GM10248 (cell line): ENCODE measurements around the gene CLPTM1.
"Not testable (repeated sequence)": the region's sequence is repeated elsewhere in the genome, so short reads cannot be mapped to it uniquely, and the experiment has no call there.

ENCODE experiments used
- CTCF ChIA-PET: fragments of 300-600 bp; sonication (Branson Sonifier 250); formaldehyde crosslinking; extraction: SDS; loops from one replicate; lab custom pipeline; 2021; ENCODE audit warnings: antibody characterized with exemption; lab: Yijun Ruan, JAX
- POLR2A ChIA-PET: fragments of 350-650 bp; sonication (Branson Sonifier 250); formaldehyde crosslinking; extraction: SDS; loops from one replicate; lab custom pipeline; 2020; ENCODE audit warnings: antibody characterized with exemption; lab: Yijun Ruan, JAX
- DNase-seq: peaks from one replicate; pipeline ENCODE4 v3.0.0; 2012; ENCODE audit errors: extremely low spot score
- CTCF ChIP-seq: IDR thresholded peaks from 2 replicates; pipeline ENCODE4 v1.5.1; 2012; ENCODE audit warnings: mild to moderate bottlenecking, low read depth; ENCODE audit errors: extremely low read depth, missing control alignments, control extremely low read depth

Gene CLPTM1

DNA sequence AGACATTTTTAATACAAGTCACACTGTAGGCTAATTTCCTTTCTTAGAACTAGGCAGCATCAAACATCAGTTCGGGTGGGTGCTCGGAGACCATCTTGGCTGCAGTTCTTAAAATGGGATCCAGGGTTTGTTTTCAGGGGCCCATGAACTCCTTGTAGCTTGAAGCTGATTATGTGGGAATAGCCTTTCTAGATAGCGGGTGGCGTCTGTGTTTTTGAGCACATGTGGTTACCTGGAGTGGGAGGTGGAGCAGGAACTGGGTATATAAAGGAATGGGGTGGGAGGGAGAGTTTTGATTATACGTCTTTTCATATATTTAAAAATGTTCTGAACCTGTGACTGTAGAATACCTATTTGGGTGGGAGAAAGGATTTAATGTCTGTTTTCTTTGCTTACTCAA lies 12.9 kb downstream of the CLPTM1 start:
- no peak for DNase-seq
- POLR2A ChIA-PET = no interaction called here
- no peak for TF ChIP-seq CTCF
- CTCF ChIA-PET = no interaction called here

DNA sequence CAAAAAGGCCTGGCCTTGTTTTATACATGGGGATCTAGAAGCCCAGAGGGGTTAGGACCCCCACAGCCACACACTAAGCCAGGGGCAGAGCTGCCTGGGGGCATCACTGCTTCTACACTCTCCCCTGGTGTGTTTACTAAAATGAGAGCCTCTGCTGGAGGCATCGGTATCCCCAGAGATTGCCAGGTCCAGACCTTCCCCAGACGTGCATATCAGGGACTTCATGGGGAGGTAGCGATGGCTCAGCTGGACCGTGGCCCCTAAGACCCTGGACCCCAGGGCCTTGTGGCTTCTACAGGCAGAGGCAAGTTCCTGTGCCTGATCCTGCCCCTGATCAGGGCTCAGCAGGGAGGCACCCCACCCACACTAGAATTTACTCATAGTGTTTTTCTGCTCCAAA lies 13.5 kb downstream of the CLPTM1 start:
- ChIA-PET POLR2A (no interaction called here), CTCF (no interaction called here)
- TF ChIP-seq CTCF = no peak
- no peak for DNase-seq

DNA sequence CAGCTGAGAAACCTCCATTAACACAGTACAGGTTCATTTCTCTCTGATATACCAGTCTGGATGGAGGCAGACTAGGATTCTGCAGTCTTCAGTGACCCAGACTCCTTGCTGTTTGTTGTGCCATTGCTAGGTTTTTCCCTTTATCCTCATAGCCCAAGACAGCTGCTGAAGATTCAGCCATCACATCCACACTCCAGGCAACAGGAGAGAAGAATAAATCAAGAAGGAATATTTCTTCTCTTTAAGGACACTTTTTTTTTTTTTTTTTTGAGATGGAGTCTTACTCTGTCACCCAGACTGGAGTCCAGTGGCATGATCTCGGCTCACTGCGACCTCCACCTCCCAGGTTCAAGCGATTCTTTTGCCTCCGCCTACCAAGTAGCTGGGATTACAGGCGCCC lies 14.3 kb downstream of the CLPTM1 start:
- ChIA-PET POLR2A (no interaction called here), CTCF (interaction anchor here (1.1 kb wide), 1 partner anchor 20 kb away, joined by 4 read pairs; no protein-coding TSS in a partner anchor)
- TF ChIP-seq CTCF = no peak
- no peak for DNase-seq

- POLR2A ChIA-PET, DNase-seq: not testable (repeated sequence)
- CTCF ChIA-PET = interaction anchor here (0.7 to 1.4 kb wide), 6 partner anchors 9 to 88 kb away, joined by 3 to 4 read pairs (median 3); no protein-coding TSS in a partner anchor
These were observed 16.3 kb downstream of the CLPTM1 start for GRCh38 chr19:44971451-44971850.

DNA sequence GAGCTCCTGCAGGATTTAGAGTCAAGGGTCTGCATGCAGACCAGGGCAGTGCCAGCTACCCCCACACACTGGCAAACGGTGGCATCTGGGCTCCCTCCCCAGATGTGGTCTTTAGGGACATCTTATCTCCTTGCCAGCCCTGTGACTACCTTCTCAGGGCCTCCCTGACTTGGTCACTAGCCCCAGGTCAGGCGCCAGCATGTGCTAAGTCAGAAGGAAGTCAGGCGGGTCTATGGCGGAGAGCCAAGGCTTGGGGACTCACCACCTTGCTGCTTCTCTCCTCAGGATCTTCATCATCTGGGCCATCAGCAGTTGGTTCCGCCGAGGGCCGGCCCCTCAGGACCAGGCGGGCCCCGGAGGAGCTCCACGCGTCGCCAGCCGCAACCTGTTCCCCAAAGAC lies 17.6 kb downstream of the CLPTM1 start:
- ChIA-PET CTCF (interaction anchor here (1.2 kb wide), 1 partner anchor 17 kb away, joined by 3 read pairs; no protein-coding TSS in a partner anchor), POLR2A (no interaction called here)
- no peak for TF ChIP-seq CTCF
- no peak for DNase-seq

DNA sequence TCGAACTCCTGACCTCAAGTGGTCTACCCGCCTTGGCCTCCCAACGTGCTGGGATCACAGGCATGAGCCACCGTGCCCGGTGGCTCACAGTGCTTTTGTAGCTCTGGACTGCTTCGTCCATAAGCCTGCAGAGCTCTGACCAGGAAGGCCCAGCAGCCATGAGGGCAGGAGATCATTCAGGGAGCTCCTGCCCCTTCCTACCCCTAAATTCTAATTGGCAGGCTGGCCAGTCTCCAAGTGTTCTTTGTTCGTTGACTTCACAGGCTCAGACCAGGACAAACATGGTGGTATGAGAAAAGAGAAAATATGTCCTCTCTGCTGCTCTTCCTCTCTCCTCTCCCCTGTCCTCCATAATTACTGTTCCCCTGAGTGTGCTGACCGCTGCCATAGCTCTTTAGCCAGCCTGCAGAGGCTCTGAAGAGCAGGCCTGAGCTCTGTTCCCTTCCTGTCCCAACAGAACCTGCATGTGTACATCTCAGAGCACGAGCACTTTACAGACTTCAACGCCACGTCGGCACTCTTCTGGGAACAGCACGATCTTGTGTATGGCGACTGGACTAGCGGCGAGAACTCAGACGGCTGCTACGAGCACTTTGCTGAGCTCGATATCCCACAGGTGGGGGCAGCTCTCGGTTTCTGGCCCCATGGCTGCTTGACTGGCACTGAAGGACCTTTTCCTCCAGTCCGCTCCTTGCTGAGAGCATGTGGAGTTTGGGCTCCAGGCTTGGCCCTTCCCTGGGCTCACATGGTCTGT lies 19.0 kb downstream of the CLPTM1 start:
- CTCF ChIA-PET = interaction anchor here (0.8 to 6.4 kb wide), 5 partner anchors 10 to 69 kb away, joined by 3 to 39 read pairs (median 3); partner anchors contain the start of genes APOE and CLASRP
- no peak for DNase-seq
- no peak for TF ChIP-seq CTCF
- POLR2A ChIA-PET = interaction anchor here (0.8 kb wide), 1 partner anchor 82 kb away, joined by 6 read pairs; no protein-coding TSS in a partner anchor

GRCh38 chr19:44974857-44975256 lies 19.7 kb downstream of the CLPTM1 start:
- no peak for TF ChIP-seq CTCF
- ChIA-PET POLR2A (interaction anchor here (0.7 kb wide), 1 partner anchor 701 kb away, joined by 3 read pairs; no protein-coding TSS in a partner anchor), CTCF (interaction anchor here (0.8 to 6.4 kb wide), 4 partner anchors 14 to 69 kb away, joined by 3 to 39 read pairs (median 3); partner anchors contain the start of gene APOE)
- DNase-seq = no peak
